ENCODE results near the gene TNXB.

TNXB gene

GRCh38 chr6:32139590-32139989 is 30.5 kb upstream of the TNXB start:
- no peak for DNase-seq (ENCODE audit: low read depth in 2 of 2)

DNA sequence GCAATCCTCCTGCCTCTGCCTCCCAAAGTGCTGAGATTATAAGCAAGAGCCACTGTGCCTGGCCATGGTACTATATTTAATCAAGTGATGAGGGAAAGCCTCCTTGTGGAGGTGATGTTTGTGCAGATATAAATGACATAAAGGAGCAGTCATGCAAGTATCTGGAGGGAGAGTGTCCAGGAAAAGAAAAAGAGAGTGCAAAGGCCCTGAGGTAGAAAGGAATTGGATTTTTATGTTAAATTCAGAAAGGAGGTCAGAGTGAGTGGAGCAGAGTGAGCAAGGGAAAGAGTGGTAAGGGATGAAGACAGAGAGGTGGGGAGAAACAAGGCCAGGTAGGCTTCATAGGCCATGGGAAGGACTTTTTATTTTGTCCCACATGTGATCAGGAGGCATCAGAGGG is 28.3 kb upstream of the TNXB start:
- DNase-seq (ENCODE audit: low read depth in 2 of 2), result no peak

DNA sequence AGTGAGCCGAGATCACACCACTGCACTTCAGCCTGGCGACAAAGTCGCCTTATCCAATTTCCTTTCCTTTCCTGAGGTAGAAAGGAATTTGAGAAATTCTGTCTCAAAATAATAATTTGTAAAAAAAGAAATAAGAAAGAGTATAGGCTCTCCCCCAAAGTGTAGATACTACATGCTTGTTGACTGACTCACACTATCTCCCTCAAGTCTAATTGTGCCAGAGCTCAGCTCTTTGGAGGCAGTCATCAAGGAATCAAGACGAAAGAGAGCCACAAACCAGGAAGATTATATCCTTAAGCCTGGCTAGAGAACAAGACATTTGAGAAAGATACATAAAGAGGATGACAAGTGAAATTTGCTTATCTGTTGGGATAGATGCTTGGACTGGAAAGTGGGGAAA is 24.6 kb upstream of the TNXB start:
- DNase-seq (ENCODE audit: low read depth in 2 of 2), result no peak

- no peak for DNase-seq (ENCODE audit: low read depth in 2 of 2)
These were observed 23.0 kb upstream of the TNXB start for GRCh38 chr6:32132110-32132509.

DNA sequence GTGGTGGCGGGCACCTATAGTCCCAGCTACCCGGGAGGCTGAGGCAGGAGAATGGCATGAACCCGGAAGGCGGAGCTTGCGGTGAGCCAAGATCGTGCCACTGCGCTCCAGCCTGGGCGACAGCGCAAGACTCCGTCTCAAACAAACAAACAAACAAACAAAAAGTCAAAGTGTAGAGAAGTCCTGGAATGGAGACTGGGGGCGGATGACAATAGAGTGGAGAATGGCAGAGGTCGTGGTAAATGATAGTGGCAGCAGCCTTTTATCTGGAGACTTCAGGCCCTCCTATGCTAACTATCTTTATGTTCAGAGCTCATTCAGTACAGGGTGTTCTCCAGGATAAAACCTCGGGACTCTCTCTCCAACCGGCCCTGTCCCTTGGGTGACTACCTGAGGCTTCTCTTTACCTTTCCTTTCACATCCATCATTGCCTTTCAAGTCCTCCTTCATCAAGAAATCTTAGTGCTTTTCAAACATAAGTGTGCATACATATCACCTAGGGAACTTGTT is 22.4 kb upstream of the TNXB start:
- no peak for DNase-seq (ENCODE audit: low read depth in 2 of 2)

- DNase-seq (ENCODE audit: low read depth in 2 of 2), result no peak
These were observed 20.4 kb upstream of the TNXB start for GRCh38 chr6:32129297-32130088.

DNA sequence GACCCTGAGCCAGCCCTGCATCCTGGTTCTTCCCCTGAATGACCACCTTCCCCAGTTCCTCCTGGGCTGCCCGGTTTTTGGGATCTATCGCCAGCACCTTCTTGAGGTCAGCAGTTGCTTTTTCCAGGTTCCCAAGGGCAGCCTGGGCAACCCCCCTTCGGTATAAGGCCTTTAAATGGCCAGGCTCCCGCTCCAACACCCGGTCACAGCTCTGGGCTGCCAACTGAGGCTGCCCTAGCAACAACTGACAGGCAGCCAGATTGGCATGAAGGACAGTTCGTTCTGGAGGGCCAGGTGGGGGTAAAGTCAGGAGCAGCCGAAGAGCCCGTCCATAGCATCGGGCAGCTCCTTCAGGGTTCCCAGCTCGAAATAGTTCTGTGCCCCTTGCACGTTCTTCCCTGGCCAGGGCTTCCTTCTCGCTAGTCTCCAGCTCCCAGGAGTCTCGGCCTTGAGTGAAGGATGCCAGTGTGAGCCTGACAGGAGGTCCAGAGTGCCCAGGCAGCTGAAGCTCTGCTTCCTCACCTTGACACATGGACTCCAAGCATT is 19.7 kb upstream of the TNXB start:
- no peak for DNase-seq (ENCODE audit: low read depth in 2 of 2)

DNA sequence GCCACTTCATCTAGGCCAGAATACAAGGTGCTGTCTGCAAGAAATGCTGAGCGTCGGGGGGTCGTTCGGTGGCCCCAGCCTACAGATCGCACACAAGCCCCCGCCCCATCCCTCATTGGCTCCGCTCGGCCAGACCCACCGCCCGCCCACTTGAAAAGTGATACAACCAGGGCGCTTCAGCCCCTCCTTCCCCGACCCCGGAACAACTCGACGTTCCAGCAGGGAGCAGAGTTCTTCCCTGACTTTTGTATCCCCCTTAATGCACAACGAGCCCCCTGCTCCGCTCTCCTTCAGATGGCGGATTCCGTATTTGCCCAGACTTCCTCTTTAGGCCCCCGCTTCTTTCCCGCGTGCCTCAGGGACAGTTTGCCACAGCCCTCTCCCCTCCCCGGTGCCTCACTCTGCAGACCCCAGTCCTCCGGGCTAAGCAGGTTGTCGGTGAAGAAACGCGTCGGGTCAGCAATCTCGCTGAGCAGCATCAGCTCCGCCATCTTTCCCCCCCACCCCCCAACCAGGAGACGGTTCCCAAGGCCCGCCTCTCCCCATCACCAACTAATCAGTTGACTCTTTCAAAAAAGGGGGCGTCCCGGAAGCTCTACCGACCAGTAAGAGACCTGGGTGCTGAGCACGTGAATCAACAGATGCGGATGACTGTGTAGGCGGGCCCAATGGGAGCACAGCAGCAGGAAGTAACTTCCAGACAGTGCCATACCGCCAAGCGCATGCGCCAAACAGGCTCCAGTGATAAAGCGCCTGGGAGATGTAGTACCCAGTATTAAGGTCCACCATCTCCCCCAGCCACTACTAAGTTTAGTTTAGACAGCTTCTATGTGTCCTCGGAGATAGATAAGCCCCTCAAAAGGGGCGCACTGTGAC is 18.8 kb upstream of the TNXB start, which contains the start of gene ATF6B:
Gene ATF6B (minus strand): TSS at position 530 of the 876 bp plus-strand sequence. CDS start 39 bp downstream, at position 491.
- DNase-seq (ENCODE audit: low read depth in 2 of 2), result peak; percentile 97

DNA sequence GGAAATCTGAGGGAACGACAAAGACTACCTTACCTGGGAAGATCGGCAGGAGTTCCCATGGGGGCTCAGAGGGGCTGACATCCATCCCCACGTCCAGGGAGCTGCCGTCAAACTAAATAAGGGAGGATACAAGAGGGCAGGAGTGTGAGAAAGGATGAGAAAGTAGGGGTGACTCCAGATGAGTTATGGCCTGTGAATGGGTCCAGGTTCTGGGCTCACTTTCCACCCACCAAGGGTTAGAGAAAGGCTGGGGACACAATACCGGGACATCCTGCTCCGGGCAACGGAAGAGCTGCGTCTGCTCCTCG is 18.2 kb upstream of the TNXB start:
- no peak for DNase-seq (ENCODE audit: low read depth in 2 of 2)

DNA sequence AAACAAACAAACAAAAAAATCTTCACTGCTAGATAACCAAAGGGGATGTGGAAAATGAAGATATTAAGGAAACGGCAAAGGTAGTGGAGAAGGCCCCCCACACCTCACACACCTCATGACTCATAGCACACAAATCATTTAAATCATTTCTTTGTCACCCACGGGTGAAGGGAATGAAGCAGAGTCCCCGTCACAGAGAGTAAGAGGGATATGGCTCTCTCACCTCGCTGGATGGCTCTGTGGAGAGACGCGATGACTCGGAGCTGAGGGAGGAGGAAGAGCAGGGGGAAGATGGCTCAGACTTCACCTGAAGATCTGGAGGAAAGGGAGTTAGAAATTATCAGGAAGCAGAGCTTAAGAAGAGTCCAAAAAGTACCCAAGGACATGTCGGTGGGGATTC is 17.7 kb upstream of the TNXB start:
- no peak for DNase-seq (ENCODE audit: low read depth in 2 of 2)

- no peak for DNase-seq (ENCODE audit: low read depth in 2 of 2)
These were observed 14.5 kb upstream of the TNXB start for GRCh38 chr6:32123681-32124080.

GRCh38 chr6:32120573-32121059 is 11.5 kb upstream of the TNXB start:
- DNase-seq (ENCODE audit: low read depth in 2 of 2), result no peak

- DNase-seq (ENCODE audit: low read depth in 2 of 2), result peak; percentile 44 to 61
These were observed 9.9 kb upstream of the TNXB start for GRCh38 chr6:32118782-32119628.

- DNase-seq (ENCODE audit: low read depth in 2 of 2), result no peak
These were observed 8.3 kb upstream of the TNXB start for GRCh38 chr6:32117461-32117860.

- no peak for DNase-seq (ENCODE audit: low read depth in 2 of 2)
These were observed 7.5 kb upstream of the TNXB start for GRCh38 chr6:32116674-32117073.

- DNase-seq (ENCODE audit: low read depth in 2 of 2), result no peak
These were observed 6.5 kb upstream of the TNXB start for GRCh38 chr6:32115623-32116022.

- DNase-seq (ENCODE audit: low read depth in 2 of 2), result no peak
These were observed 5.7 kb upstream of the TNXB start for GRCh38 chr6:32114796-32115195.

DNA sequence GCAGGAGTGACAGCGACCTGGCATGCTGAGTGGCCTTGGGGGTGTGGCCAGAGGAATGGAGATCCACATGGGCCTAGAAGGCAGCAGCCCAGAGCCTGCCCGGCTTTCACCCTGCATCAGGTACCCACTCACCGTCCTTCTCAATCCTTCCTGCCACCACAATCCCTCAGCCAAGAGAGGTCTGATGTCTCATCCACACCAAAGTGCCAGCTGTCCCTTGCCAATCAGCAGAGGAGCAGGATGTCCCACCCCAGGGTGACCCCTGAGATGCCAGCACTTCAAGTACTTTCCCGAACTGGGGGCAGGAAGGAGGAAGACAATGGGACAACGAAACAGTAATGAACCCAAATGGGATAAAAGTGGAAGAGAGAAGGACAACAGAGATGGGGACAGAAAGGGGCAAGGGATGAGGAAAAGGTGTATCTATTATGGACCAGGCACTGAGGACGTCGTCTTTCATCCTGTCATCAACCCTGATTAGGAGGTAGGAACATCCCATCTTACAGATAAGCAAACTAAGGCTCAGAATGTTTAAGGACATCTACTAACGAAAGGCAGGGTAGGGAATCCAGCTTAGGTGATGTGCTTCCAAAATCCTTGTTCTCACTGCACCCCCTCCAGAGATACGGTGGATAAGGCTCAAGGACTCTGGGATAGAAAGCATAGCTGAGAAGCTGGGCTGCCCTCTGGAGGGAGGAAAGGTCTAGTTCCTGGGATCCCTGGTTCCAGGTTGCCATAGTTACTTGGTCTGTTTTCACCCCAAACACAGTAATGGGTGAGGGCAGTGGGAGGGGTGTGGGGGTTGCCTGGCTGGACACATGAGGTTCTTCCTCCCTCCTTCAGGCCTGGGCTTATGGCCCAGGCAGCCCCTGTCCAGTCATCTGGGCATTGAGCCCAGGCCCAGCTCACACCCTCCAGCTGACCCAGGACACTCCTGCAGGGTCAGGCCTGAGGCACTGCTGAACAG is 4.5 kb upstream of the TNXB start:
- no peak for DNase-seq (ENCODE audit: low read depth in 2 of 2)

DNA sequence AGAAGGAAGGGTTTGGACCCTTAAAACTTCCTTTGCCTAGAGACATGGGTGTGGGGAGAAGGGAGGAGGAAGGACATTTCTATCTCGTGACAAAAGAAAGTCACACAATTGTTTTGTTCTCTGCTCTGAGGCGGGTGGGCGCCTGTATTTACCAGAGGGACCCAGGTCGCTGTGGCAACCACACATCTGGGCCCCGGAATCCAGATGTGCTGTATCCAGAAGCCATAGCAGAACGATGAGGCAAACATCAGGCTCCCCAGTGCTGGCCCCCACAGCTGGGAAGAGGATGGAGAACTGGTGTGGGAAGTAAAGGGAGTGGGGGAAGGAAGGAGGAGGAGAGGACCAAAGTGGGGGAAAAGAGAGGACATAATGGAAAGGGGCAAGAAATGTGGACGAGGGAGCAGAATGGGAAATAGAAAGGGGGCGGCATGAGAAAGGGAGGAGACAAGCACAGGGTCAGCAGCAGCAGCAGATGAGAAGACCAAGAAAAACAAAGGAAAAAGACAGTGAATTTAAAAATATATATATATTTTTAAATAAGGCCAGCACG is 3.4 kb upstream of the TNXB start:
- no peak for DNase-seq (ENCODE audit: low read depth in 2 of 2)
